Activated CD8-positive, alpha-beta memory T cell treated with anti-CD3 and anti-CD28 coated beads, Interleukin-2, amount 10 ng/mL, durations not matched to agents 7 days and 5 days (primary cell): ENCODE measurements around the gene SPEG. TPM values are rescaled to one million over a fixed set of nuclear protein-coding genes. Genes with fewer than 3 reads are reported as not detected.
A peak's percentile ranks its signal among the peaks of the same experiment; 100 is the strongest.

ENCODE experiments used
- ATAC-seq: fragments of 150-1000 bp; cut with Tn5 transposase; one replicate; pipeline ENCODE4 v1.10.0; 2021; ENCODE audit warnings: moderate library complexity
- CTCF ChIA-PET: fragments of 350-600 bp; sonication (Branson Sonifier 250); formaldehyde crosslinking; loops from one replicate; lab custom pipeline; 2021; ENCODE audit warnings: antibody characterized with exemption; lab: Charles Lee
- DNase-seq: peaks from one replicate; pipeline ENCODE4 v3.0.0-alpha.2; 2020
- H3K27ac Mint-ChIP-seq: one replicate; pipeline ENCODE4 v1.8.0; 2021; ENCODE audit warnings: mild to moderate bottlenecking, mixed read lengths
- H3K27me3 Mint-ChIP-seq: one replicate; pipeline ENCODE4 v1.8.0; 2021; ENCODE audit warnings: mixed read lengths
- H3K36me3 Mint-ChIP-seq: one replicate; pipeline ENCODE4 v1.8.0; 2021; ENCODE audit warnings: mild to moderate bottlenecking, mixed read lengths
- H3K4me1 Mint-ChIP-seq: one replicate; pipeline ENCODE4 v1.8.0; 2021; ENCODE audit warnings: mixed read lengths
- H3K4me3 Mint-ChIP-seq: one replicate; pipeline ENCODE4 v1.8.0; 2021; ENCODE audit warnings: mild to moderate bottlenecking, moderate library complexity, mixed read lengths
- H3K9me3 Mint-ChIP-seq: one replicate; pipeline ENCODE4 v1.8.0; 2022; ENCODE audit warnings: low read depth, mixed read lengths
- total RNA-seq, 2 experiments: library from RNA; stranded (reverse); gene quantifications; one replicate each; pipeline ENCODE4 v1.2.3, GENCODE V29; 2021

Gene SPEG
- total RNA-seq, 2 experiments from 2014 or later = 0.52 to 1.3 TPM

- Mint-ChIP-seq H3K36me3 (no peaks in the 10 kb centered on the region), H3K4me1 (no peaks in the 10 kb centered on the region), H3K4me3 (no peak overlapping the region), H3K27ac (no peak overlapping the region), H3K9me3 (no peaks in the 10 kb centered on the region), H3K27me3 (peaks cover 27% of the 10 kb centered on the region)
- DNase-seq (no peak), ATAC-seq (no peak)
- CTCF ChIA-PET = no interaction called here
Measured at GRCh38 chr2:219420687-219421086, 14.0 kb upstream of the SPEG start.

- Mint-ChIP-seq H3K36me3 (no peaks in the 10 kb centered on the region), H3K4me3 (no peak overlapping the region), H3K27ac (no peak overlapping the region), H3K9me3 (no peaks in the 10 kb centered on the region), H3K4me1 (no peaks in the 10 kb centered on the region), H3K27me3 (peaks cover 22% of the 10 kb centered on the region)
- CTCF ChIA-PET = no interaction called here
- no peak for DNase-seq
- no peak for ATAC-seq
Measured at GRCh38 chr2:219421323-219421722, 13.3 kb upstream of the SPEG start.

- Mint-ChIP-seq H3K9me3 (no peaks in the 10 kb centered on the region), H3K36me3 (no peaks in the 10 kb centered on the region), H3K4me3 (no peak overlapping the region), H3K4me1 (no peaks in the 10 kb centered on the region), H3K27me3 (peaks cover 16% of the 10 kb centered on the region), H3K27ac (no peak overlapping the region)
- CTCF ChIA-PET = no interaction called here
- no peak for DNase-seq
- no peak for ATAC-seq
Measured at GRCh38 chr2:219422952-219423534, 11.6 kb upstream of the SPEG start.

- Mint-ChIP-seq H3K4me1 (no peaks in the 10 kb centered on the region), H3K27me3 (peaks cover 12% of the 10 kb centered on the region), H3K4me3 (no peak overlapping the region), H3K9me3 (no peaks in the 10 kb centered on the region), H3K36me3 (no peaks in the 10 kb centered on the region), H3K27ac (no peak overlapping the region)
- CTCF ChIA-PET = no interaction called here
- no peak for ATAC-seq
- no peak for DNase-seq
Measured at GRCh38 chr2:219423652-219424377, 10.8 kb upstream of the SPEG start.

- CTCF ChIA-PET = no interaction called here
- H3K4me1 Mint-ChIP-seq = no peaks in the 10 kb centered on the region
- H3K4me3 Mint-ChIP-seq = no peak overlapping the region
- no peaks in the 10 kb centered on the region for H3K36me3 Mint-ChIP-seq
- H3K27me3 Mint-ChIP-seq = peaks cover 3% of the 10 kb centered on the region
- H3K9me3 Mint-ChIP-seq = no peaks in the 10 kb centered on the region
- ATAC-seq (no peak), DNase-seq (no peak)
- H3K27ac Mint-ChIP-seq = no peak overlapping the region
Measured at GRCh38 chr2:219425238-219426067, 9.2 kb upstream of the SPEG start.

GRCh38 chr2:219426068-219426443, 8.6 kb upstream of the SPEG start:
- CTCF ChIA-PET = no interaction called here
- ATAC-seq (no peak), DNase-seq (no peak)
- H3K27ac Mint-ChIP-seq = no peak overlapping the region
- no peaks in the 10 kb centered on the region for H3K4me1 Mint-ChIP-seq
- no peak overlapping the region for H3K4me3 Mint-ChIP-seq
- peaks cover 3% of the 10 kb centered on the region for H3K27me3 Mint-ChIP-seq
- H3K36me3 Mint-ChIP-seq = no peaks in the 10 kb centered on the region
- H3K9me3 Mint-ChIP-seq = no peaks in the 10 kb centered on the region

- CTCF ChIA-PET = interaction anchor here (1.1 kb wide), 1 partner anchor 23 kb away, joined by 3 read pairs; no protein-coding TSS in a partner anchor
- Mint-ChIP-seq H3K27ac (no peak overlapping the region), H3K4me1 (no peaks in the 10 kb centered on the region), H3K9me3 (no peaks in the 10 kb centered on the region), H3K4me3 (no peak overlapping the region), H3K36me3 (no peaks in the 10 kb centered on the region), H3K27me3 (peaks cover 7% of the 10 kb centered on the region)
- DNase-seq (no peak), ATAC-seq (no peak)
Measured at GRCh38 chr2:219426534-219427136, 8.0 kb upstream of the SPEG start.

GRCh38 chr2:219428469-219428868, 6.2 kb upstream of the SPEG start:
- Mint-ChIP-seq H3K4me1 (no peaks in the 10 kb centered on the region), H3K4me3 (no peak overlapping the region), H3K9me3 (no peaks in the 10 kb centered on the region), H3K27me3 (peaks cover 12% of the 10 kb centered on the region), H3K36me3 (no peaks in the 10 kb centered on the region), H3K27ac (no peak overlapping the region)
- ATAC-seq = no peak
- DNase-seq = no peak
- CTCF ChIA-PET = interaction anchor here (1.2 kb wide), 1 partner anchor 101 kb away, joined by 4 read pairs; no protein-coding TSS in a partner anchor

- no peak overlapping the region for H3K27ac Mint-ChIP-seq
- no peaks in the 10 kb centered on the region for H3K36me3 Mint-ChIP-seq
- H3K9me3 Mint-ChIP-seq = no peaks in the 10 kb centered on the region
- CTCF ChIA-PET = interaction anchor here (1.0 to 2.7 kb wide), 7 partner anchors 19 to 100 kb away, joined by 3 to 10 read pairs (median 5); no protein-coding TSS in a partner anchor
- peaks cover 19% of the 10 kb centered on the region for H3K27me3 Mint-ChIP-seq
- H3K4me1 Mint-ChIP-seq = no peaks in the 10 kb centered on the region
- ATAC-seq (no peak), DNase-seq (no peak)
- H3K4me3 Mint-ChIP-seq = no peak overlapping the region
Measured at GRCh38 chr2:219429958-219430606, 4.6 kb upstream of the SPEG start.

GRCh38 chr2:219430633-219431615, 3.7 kb upstream of the SPEG start:
- ATAC-seq = no peak
- CTCF ChIA-PET = interaction anchor here (1.0 to 2.7 kb wide), 6 partner anchors 23 to 99 kb away, joined by 3 to 10 read pairs (median 5); no protein-coding TSS in a partner anchor
- Mint-ChIP-seq H3K9me3 (no peaks in the 10 kb centered on the region), H3K27me3 (peaks cover 27% of the 10 kb centered on the region), H3K27ac (no peak overlapping the region), H3K36me3 (no peaks in the 10 kb centered on the region), H3K4me1 (no peaks in the 10 kb centered on the region), H3K4me3 (no peak overlapping the region)
- DNase-seq = no peak

- Mint-ChIP-seq H3K27ac (no peak overlapping the region), H3K9me3 (no peaks in the 10 kb centered on the region), H3K4me1 (no peaks in the 10 kb centered on the region), H3K36me3 (no peaks in the 10 kb centered on the region), H3K27me3 (peaks cover 29% of the 10 kb centered on the region), H3K4me3 (no peak overlapping the region)
- DNase-seq (no peak), ATAC-seq (peak; percentile 36)
- CTCF ChIA-PET = interaction anchor here (0.6 to 1.4 kb wide), 8 partner anchors 15 to 94 kb away, joined by 3 to 6 read pairs (median 3); partner anchors contain the start of genes DES and DNPEP
Measured at GRCh38 chr2:219433666-219434467, 776 bp upstream of the SPEG start.
